Stimulated activated CD4-positive, alpha-beta T cell treated with anti-CD3 and anti-CD28 coated beads, Interleukin-1b, Interleukin-23, amount 100 ng/mL, for 48 hours (primary cell): ENCODE measurements around the gene SIN3A.
"Not testable (repeated sequence)": the region's sequence is repeated elsewhere in the genome, so short reads cannot be mapped to it uniquely, and the experiment has no call there.

Source experiments
- DNase-seq: peaks from one replicate; pipeline ENCODE4 v3.0.0-alpha.2; 2020

SIN3A gene

DNA sequence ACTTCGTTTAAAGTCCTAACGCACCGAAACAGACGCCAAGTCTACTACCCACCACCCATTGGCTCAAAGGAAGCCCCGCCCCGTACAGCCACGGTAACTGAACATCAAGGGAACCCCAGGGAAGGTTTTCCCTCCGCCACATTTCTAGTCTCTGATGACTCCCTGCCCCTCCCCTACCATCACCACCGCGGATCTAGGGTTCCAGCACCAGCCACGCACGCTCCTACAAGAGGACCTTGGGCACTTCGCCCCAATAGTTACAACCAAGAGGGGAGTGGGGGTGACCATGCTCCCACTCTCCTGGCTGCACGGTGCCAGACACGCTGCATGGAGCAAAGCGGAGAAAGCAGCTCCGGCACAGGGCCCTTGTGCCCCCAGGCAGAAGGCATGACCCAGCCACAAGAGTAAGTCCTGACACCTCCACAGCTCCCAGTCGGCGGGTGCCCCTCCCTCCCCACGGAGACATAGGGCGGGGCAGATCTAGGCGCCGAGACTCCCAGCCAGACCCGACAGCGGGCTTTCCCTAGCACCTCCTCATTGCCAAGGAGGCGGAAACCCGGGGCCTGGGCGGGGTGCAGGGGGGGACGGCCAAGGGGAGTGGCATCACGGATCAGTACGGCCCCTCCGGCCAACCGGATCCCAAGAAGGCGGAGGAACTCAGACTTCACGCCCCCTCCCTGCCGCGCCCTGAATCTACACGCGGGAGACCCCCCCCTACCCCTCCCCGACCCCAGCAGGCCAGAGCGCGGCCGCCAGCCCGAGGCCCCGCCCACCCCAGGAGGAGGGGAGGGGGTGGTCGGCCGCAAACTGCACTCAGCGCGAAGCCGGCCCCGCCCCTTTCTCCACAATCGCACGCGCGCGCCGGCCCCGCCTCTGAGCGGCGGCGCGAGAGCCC lies 936 bp downstream of the SIN3A start:
- peak; percentile 98 for DNase-seq

DNA sequence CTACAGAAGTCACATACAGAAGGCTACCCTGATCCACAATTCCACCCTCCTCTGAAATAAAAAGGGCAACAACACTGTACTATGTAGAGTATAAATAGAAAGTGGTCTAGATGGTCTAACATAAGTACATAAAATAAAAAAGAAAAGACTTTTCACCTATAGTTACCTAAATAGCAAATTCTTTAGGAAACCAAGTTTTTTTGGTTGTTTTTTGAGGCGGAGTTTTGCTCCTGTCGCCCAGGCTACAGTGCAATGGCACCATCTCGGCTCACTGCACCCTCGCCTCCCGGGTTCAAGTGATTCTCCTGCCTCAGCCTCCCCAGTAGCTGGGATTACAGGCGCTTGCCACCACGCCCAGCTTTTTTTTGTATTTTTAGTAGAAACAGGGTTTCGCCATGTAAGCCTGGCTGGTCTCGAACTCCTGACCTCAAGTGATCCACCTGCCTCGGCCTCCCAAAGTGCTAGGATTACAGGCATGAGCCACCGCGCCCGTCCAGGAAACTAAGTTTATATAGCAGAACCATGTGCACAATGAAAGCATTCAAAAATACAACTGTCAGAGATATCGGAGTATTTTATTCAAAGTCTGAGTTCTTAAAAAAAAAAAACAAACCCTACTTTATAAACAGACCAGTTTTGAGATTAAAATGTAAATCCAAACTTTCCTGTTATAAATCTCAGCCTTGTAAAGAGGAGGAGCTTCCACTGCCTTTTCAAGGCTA lies 1.7 kb downstream of the SIN3A start:
- no peak for DNase-seq

DNA sequence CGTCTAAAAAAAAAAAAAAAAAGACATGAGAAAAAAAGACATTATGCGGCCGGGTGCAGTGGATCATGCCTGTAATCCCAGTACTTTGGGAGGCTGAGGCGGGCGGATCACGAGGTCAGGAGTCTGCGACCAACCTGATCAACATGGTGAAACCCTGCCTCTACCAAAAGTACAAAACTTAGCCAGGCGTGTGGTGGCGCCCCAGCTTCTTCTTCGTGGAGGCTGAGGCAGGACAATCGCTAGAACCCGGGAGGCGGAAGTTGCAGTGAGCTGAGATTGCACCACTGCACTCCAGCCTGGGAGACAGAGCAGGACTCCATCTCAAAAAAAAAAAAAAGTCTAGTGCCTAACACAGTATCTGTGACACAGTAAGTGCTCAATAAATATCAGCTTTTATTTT lies 3.3 kb downstream of the SIN3A start:
- not testable (repeated sequence) for DNase-seq

DNA sequence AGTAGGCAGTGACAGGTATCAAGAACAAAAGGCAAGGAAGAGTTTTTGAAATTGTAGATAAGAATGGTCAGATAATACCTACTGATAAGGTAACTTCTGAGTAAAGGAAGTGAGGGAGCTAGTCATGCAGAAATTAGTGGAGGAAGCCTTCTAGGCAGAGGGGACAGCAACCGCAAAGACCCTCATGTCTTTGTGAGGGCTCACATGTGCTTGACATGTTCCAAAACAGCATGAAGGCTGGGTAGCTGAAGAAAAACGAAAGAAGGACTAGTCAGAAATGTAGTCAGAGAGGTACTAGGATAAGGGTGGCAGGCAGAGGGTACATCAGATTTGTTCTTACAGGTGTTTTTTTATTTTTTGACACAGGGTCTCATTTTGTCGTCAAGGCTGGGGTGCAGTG lies 5.3 kb downstream of the SIN3A start:
- DNase-seq, result no peak

DNA sequence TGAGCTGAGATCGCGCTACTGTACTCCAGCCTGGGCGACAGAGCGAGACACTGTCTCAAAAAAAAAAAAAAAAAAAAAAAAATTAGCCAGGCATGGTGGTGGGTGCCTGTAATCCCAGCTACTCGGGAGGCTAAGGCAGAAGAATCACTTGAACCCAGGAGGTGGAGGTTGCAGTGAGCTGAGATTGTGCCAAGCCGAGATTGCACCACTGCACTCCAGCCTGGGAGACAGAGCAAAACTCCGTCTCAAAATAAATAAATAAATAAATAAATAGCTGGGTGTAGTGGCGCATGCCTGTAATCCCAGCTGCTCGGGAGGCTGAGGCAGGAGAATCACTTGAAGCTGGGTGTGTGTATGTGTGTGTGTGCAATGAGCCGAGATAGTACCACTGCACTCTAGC lies 6.2 kb downstream of the SIN3A start:
- not testable (repeated sequence) for DNase-seq

DNA sequence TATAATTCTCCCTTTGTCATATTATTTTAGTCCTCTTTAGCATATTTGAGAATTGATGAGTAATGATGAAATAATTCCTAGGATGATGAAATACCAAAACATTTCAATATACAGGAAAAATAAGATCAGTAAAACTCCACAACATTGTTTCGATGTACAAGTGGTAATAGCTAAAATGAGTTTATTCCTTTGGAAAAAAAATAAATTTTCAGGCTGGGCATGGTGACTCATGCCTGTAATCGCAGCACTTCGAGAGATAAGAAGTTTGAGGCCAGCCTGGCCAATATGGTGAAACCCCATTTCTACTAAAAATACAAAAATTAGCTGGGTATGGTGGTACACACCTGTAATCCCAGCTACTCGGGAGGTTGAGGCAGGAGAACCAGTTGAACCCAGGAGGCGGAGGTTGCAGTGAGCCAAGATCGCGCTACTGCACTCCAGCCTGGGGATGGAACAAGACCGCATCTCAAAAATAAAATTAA lies 7.5 kb downstream of the SIN3A start:
- not testable (repeated sequence) for DNase-seq

DNA sequence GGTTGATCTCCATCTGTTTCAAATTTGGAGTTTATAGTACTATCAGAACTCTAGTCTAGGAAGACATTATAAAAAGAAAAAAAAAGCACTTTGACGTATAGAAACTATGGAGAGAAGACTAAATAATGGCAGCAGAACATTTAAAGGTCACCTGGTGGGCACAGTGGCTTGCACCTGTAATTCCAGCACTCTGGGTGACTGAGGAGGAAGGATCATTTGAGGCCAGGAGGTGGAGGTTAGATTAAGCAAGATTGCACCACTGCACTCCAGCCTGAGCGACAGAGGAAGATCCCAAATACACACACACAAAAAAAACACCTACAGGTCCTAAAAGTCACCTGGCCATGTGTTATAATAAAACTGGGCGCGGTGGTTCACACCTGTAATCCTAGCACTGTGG lies 13.8 kb downstream of the SIN3A start:
- DNase-seq, result no peak

DNA sequence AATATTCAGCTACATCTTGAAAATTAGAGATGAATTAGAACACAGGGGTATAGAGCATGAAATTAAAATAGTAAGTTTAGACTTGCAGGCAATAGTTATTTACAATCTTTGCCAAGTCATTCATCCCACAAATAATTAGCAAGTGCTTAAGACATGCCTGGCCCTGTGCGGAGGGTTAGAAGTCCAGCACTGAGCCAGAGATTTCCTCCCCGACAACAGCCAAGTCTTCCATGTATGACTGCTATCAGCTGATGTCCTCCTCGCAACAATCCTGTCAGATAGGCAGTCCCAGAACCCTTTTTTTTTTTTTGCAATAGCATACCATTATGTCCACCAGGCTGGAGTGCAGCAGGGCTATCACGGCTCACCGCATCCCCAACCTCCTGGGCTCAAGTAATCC lies 14.6 kb downstream of the SIN3A start:
- no peak for DNase-seq

DNA sequence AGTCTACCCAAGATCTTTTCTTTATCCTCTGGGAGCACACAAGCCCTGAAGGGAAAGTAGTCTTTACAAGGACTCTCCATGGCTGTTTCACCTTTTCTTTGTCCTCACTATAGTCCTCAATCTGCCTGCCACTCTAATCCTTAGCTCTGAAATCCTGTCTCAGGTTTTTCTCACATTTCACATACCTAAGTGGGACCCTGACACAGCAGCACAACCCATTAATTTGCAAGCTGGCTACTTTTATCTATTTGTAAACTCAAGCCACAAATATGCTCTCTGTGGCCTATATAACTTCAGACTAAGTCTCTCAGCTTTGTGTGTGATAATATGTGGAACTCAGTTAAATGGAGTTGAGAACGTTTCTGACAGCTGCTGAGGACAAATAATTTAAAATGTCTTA lies 19.8 kb downstream of the SIN3A start:
- no peak for DNase-seq

DNA sequence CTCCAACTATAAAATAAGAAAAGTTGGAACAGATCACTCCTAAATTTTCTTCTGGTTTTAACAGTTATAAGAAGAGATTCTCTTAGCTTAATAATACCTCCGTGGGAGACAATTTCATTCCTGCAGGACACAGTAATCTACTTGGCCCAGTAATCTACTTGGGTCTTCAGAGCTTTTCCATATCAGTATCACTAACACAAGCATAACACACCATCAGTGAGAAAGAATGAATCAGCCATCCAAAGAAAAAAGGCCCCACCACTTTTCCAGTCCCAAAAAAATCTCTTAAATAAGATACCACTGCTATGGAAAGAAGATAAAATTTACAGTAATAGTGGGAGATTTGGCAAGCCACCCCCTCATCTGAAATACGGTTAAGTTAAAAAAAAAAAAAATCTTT lies 20.2 kb downstream of the SIN3A start:
- no peak for DNase-seq

DNA sequence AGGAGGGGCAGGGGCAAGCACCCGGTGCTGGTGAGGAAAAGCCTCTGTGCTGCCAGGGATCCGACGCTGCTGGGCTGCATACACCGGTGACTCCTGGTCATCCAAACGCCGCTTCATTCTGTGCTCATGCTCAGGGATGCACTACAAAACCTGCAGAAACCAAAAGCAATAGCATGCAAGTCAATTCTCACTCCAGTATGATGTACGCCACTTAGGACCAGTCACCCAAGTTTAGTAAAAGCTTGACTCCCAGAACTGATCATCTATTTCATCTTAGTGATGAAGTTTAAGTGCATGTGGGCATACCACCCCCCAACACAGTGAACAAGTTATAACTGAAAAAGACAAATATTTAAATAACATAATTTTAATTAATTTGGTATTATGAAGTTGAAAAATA lies 21.2 kb downstream of the SIN3A start:
- no peak for DNase-seq

DNA sequence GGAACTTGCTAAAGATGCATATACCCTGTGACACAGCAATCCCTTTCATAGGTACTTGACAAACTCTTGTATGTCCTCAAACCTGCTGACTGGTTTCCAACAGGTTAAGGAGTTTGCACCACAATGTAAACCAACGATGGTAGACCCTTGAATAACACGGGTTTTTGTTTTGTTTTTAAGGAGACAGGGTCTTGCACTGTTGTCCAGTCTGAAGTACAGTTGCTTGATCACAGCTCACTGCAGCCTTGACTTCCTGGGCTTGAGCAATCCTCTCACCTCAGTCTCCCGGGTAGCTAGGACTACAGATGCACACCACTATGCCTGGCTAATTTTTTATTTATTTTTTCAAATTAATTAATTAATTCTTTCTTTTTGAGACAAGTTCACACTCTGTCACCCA lies 23.3 kb downstream of the SIN3A start:
- DNase-seq, result no peak

DNA sequence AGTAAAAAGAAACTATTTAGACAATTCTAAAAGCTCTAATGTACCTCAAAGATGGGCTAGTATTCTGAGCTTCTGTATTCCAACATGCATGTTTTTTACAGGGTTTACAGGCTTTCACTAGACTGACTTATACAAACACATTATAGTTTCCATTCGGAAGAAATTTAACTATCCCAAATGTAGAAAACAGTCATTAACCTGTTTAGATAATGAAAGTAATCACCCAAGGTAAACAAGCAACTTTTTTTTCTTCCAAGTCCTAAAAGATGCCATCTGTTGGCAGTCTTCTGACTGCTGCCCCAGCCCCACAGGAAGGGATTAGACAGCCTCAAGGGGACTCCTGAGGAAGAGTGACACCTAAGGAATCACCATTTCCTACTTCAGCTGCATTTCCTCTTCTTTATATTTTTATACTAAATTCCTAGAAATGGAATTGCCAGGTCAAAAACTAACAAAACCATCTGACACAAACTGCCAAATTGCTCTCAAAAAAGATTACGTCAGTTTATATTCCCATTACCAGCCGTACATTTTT lies 25.5 kb downstream of the SIN3A start:
- DNase-seq, result no peak

DNA sequence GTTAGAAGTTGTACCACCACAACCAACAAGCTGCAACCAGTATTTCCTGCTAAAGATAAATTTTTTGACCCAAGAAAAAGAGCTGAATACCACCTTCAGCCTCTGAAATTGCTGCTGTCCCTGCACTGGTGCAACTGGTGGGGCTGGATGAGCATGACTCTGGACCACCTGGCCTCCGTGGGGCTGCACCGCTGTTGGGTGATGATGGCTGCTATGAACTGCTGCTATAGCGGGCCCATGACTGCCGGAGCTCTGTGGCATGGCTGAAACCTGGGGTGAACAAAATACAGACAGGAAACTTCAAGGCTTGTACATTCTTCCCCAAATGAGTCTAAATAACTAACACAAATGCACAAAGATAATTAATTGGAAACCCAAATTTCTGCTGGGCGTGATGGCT lies 28.9 kb downstream of the SIN3A start:
- no peak for DNase-seq

DNA sequence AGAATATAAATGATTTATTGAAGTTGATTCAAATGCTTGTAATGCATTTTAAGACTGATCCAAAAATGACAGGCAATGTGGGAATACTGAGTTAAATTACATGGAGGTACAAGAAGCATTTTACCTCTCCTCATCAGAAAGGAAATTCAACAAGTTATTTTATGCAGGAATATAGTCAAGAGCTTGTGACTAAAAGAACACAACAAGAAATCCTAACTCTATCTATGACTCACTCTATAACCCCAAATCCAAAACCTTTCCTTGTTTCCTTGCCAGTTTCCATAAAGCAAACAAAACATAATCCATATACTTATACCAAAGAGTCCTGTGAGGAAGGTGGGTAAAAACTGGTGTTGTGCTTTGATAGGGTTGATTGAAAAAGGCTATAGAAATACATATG lies 30.8 kb downstream of the SIN3A start:
- DNase-seq, result no peak

DNA sequence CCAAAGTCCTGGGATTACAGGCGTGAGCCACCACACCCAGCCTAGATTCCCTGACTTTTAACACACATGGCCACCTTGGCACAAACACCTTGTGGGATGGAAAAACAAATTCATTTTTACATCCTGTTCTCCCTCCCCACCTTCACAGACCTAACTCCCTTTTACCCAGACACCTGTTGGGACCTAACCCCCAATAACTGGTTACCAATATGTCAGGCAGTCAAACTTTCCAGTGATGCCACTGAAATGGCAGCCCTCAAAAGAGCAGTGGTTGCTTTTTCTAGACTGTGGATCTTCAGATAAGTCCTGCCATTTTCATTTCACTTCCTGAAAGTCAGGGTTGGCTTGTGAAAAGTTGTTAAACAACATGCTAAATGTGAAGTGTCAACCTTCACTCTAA lies 34.9 kb downstream of the SIN3A start:
- no peak for DNase-seq

DNA sequence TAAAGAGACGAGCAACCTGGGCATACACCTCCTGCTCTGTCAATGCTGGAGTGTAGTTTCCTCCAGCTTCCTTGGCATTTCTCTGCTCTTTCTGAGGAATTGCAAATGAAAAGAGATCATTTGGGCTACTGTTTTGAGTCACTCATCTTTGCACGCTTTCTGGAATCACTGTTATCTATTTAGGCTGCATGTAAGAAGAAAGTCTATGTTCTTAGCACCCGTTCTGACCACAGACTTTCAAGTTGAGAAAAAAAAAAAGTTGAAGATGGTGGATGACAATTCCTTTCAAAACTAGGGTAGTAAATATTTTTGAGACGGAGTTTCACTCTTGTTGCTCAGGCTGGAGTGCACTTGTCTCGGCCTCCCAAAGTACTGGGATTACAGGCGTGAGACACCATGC lies 41.3 kb downstream of the SIN3A start:
- DNase-seq, result no peak

DNA sequence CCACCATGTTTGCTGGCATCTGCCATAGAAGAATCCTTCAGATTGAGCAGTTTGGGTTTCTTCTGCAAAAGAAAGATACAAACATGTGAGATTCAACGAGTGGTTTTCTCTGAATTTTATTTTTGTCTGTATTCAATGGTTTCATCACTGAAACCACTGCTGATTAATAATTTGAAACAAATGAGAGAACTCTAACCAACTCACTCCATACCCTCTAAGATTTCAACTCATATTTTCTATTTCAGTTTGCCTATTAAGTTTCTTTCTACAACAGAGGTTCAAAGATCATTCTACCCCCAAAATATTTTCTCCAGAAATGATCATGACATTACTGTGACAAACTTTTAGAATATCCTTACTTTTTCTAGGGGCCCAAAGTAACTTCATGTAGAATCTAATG lies 44.4 kb downstream of the SIN3A start:
- no peak for DNase-seq

DNA sequence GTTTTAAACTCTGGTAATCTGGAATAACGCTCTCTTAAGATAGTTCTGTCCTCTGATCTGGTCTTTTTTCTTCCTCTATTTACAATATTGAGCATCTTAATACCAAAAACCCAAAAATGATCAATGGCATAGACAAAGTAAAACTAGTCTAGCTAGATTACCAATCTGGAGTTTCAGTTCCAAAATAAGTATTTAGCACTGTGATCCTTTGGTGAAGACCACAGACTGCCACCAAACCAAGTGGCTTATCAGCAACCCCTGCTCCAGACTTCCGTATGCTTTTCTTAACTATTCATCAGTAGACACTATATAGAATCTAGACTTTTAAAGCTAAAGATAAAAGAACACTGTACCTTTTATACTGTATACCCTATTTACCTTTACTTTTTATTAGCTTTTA lies 47.6 kb downstream of the SIN3A start:
- DNase-seq, result no peak

DNA sequence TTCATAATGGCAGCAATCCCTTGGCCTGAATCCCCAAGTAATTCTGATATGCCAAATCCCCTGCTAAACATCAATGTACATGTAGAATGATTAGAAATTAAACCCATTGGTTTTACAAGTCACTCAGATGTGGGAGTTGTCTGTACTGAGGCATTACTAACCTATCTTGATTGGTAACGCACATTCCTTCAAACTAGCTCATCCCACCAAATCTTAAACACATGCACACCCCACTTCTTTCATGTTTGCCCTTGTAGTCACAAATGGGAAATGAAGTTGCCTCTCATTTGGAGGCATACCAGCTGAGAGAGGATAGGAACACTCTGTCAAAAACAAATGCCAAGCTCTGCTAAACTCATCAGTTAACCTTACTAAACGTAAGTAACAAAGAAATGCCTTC lies 54.0 kb downstream of the SIN3A start:
- DNase-seq, result no peak

DNA sequence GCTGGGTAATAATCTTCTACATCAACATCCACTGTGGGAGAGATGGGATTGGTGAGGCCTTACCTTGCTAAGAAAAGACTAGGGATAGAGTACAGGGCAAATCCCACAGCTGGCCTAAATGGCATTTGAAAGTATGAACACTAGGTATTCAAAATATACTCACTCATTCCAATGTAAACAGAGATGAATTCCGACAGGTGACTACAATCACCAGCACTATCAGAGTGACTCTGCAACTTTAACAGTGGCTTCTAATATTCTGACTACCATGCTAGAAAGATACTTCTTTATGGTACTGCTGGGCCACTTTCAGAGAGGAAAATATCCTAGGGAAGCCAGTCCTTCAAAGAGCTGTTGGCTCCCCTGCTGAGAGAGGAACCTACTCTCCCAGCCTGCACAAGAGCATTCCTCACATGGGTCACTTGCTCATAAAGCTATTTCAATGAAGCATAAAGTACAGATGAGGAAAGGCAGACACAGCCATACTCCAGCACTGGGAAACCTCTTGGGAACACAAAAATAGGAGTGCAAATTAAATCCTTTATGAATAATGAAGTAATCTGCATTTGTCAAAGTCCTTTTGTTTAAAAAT lies 61.6 kb downstream of the SIN3A start:
- no peak for DNase-seq

DNA sequence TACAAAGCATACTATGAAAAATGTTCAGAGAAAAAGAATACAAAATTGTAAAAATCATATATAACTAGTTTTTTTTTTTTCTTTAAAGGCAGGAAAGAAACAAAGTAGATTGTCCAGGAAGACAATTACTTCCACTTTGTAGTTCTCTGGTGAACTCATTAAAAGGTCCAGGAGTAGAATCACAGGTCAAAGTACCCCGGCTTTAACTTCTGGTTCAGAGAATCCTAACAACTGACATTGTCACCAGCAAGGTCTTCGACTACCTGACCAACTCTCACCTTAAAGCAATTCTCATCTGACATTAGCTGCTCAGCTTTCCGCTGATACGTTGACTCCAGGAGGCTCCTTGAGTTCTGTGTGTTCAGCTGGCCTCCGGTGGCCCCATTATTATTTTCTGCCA lies 67.5 kb downstream of the SIN3A start:
- not testable (repeated sequence) for DNase-seq

DNA sequence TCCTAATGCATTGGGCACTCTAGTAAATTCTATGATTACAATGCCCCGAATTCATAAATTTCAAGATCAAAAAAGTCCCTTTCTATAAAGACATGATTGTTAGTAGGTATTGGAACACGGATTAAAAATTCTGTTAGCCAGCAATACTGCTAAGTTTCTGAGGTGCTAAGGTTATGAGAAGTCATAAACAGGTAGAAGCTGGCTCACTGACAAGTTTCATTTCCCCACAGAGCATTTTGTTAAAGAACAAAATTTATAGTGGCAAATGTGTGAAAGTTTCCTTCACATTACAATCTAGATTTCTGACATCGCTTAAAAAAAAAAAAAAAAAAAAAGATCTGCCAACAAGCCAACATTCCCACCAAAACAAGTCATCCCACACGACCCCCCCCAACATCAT lies 70.7 kb downstream of the SIN3A start:
- DNase-seq, result no peak
